Measurements from ENCODE around the gene MYO1C.
"Not testable (repeated sequence)": the region's sequence is repeated elsewhere in the genome, so short reads cannot be mapped to it uniquely, and the experiment has no call there.

The MYO1C gene

GRCh38 chr17:1420163-1420562 lies 72.3 kb downstream of the MYO1C start:
- no peak for DNase-seq

- DNase-seq: not testable (repeated sequence)
Measured at GRCh38 chr17:1418476-1418875, 74.0 kb downstream of the MYO1C start.

GRCh38 chr17:1416414-1416813 lies 76.1 kb downstream of the MYO1C start:
- DNase-seq: no peak

GRCh38 chr17:1414634-1415033 lies 77.9 kb downstream of the MYO1C start:
- DNase-seq: no peak
